ENCODE data around the gene PTPRA. TPM values are rescaled to one million over a fixed set of nuclear protein-coding genes. Genes with fewer than 3 reads are reported as not detected.

The PTPRA gene
- total and polyA plus RNA-seq, 2 of the 4 experiments (the other 2 are of a cell fraction): 35.0 to 50.0 TPM

DNA sequence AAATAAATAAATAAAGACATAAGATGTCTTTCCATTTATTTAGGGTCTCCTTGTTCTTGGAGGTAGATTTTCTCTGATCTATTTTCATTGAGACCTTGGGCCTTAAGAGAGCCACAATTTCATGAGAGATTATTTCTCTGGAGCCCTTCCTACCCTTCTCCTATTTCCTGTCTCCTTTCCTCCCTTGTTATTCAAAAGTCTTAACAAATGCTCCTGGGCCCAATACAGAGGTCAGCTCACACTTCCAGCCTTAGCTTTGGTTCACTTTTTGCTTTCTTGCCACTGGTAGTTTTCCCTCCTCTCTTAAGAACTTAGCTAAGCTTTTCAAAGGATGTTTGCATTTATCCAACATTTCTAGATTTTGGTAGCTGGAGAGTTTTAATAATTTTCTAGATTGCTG is 44.0 kb downstream of the PTPRA start:
- intact Hi-C loops (cut with micrococcal nuclease) (no loop called here), dilution Hi-C loops (cut with HindIII; ENCODE audit: low sequenced_read_pairs, unreplicated experiment) (no loop called here), in situ Hi-C loops (cut with MboI; ENCODE audit: low sequenced_read_pairs) (no loop called here)
- no peak for TF ChIP-seq RFX5 (IDR thresholded peaks at IDR 0.05; ENCODE audit: low read depth, low read length)
- TF ChIP-seq, protein P1, sequence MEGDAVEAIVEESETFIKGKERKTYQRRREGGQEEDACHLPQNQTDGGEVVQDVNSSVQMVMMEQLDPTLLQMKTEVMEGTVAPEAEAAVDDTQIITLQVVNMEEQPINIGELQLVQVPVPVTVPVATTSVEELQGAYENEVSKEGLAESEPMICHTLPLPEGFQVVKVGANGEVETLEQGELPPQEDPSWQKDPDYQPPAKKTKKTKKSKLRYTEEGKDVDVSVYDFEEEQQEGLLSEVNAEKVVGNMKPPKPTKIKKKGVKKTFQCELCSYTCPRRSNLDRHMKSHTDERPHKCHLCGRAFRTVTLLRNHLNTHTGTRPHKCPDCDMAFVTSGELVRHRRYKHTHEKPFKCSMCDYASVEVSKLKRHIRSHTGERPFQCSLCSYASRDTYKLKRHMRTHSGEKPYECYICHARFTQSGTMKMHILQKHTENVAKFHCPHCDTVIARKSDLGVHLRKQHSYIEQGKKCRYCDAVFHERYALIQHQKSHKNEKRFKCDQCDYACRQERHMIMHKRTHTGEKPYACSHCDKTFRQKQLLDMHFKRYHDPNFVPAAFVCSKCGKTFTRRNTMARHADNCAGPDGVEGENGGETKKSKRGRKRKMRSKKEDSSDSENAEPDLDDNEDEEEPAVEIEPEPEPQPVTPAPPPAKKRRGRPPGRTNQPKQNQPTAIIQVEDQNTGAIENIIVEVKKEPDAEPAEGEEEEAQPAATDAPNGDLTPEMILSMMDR (conservative IDR thresholded peaks at IDR 0.05; ENCODE audit: low read depth, low read length): no peak
- TF ChIP-seq MAZ (IDR thresholded peaks at IDR 0.05; ENCODE audit: borderline replicate concordance, low read depth, low read length): no peak
- TF ChIP-seq, protein P2, sequence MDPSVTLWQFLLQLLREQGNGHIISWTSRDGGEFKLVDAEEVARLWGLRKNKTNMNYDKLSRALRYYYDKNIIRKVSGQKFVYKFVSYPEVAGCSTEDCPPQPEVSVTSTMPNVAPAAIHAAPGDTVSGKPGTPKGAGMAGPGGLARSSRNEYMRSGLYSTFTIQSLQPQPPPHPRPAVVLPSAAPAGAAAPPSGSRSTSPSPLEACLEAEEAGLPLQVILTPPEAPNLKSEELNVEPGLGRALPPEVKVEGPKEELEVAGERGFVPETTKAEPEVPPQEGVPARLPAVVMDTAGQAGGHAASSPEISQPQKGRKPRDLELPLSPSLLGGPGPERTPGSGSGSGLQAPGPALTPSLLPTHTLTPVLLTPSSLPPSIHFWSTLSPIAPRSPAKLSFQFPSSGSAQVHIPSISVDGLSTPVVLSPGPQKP (IDR thresholded peaks at IDR 0.05; ENCODE audit: borderline replicate concordance, low read depth, low read length): no peak
- no peak for TF ChIP-seq FOS (IDR thresholded peaks at IDR 0.05; ENCODE audit: low read depth, low read length)
- no peak for TF ChIP-seq RAD21 (IDR thresholded peaks at IDR 0.05; ENCODE audit: low read length)
- TF ChIP-seq SMC3 (IDR thresholded peaks at IDR 0.05; ENCODE audit: low read depth, low read length): no peak
- no peak for TF ChIP-seq CHD1 (IDR thresholded peaks at IDR 0.05; ENCODE audit: low read depth, low read length)
- TF ChIP-seq CEBPB (IDR thresholded peaks at IDR 0.05; ENCODE audit: low read depth, low read length): no peak
- TF ChIP-seq, protein P3, sequence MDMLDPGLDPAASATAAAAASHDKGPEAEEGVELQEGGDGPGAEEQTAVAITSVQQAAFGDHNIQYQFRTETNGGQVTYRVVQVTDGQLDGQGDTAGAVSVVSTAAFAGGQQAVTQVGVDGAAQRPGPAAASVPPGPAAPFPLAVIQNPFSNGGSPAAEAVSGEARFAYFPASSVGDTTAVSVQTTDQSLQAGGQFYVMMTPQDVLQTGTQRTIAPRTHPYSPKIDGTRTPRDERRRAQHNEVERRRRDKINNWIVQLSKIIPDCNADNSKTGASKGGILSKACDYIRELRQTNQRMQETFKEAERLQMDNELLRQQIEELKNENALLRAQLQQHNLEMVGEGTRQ (IDR thresholded peaks at IDR 0.05; ENCODE audit: low read depth, low read length): no peak
- no peak for TF ChIP-seq BHLHE40 (IDR thresholded peaks at IDR 0.05; ENCODE audit: low read depth, low read length)
- TF ChIP-seq MAFK (IDR thresholded peaks at IDR 0.05; ENCODE audit: low read depth, low read length): no peak
- H4K20me1 ChIP-seq (ENCODE audit: insufficient read depth, low read length): peaks cover 4% of the 10 kb centered on the region; the same call in 1 of the 2 replicates
- H3K27me3 ChIP-seq (ENCODE audit: control insufficient read depth, insufficient read depth, low read length): no peaks in the 10 kb centered on the region
- H3K27ac ChIP-seq (ENCODE audit: insufficient read depth, low read length): no peak overlapping the region
- H3K9ac ChIP-seq (ENCODE audit: low read depth, low read length): no peak overlapping the region
- H2AFZ ChIP-seq (replicated peaks; ENCODE audit: low read length, poor library complexity): no peak overlapping the region
- no peak overlapping the region for H3K14ac ChIP-seq (replicated peaks; ENCODE audit: low read depth, low read length)
- H3K9me1 ChIP-seq (ENCODE audit: insufficient read depth, low read length): peaks cover 5% of the 10 kb centered on the region; the same call in 1 of the 2 replicates
- no peak overlapping the region for H3K4me3 ChIP-seq (ENCODE audit: insufficient read depth, low read depth, low read length)
- POLR2A ChIA-PET (ENCODE audit: unreplicated experiment): no interaction called here
- no peak overlapping the region for H4K8ac ChIP-seq (ENCODE audit: low read depth in 2 of 2, low read length in 2 of 2)
- H3K4me2 ChIP-seq (ENCODE audit: low read depth, low read length): no peak overlapping the region
- no peak overlapping the region for H2BK120ac ChIP-seq (ENCODE audit: low read depth, low read length)
- no peaks in the 10 kb centered on the region for H3K36me3 ChIP-seq (ENCODE audit: control insufficient read depth, insufficient read depth, low read length)
- no TSS peak for BruUV-seq (replicated peaks)
- H3K23ac ChIP-seq (ENCODE audit: low read depth, low read length): no peak overlapping the region
- H3K18ac ChIP-seq (ENCODE audit: low read depth, low read length): no peak overlapping the region
- no peak overlapping the region for H3K4ac ChIP-seq (ENCODE audit: low read depth, low read length)
- peaks cover 2% of the 10 kb centered on the region; the same call in 1 of the 2 replicates for H3K4me1 ChIP-seq (ENCODE audit: control insufficient read depth, insufficient read depth, low read length)
- DNase-seq: no peak
- H2AK9ac ChIP-seq (replicated peaks; ENCODE audit: low read depth, low read length, poor library complexity): no peak overlapping the region
- H3K9me3 ChIP-seq (ENCODE audit: control insufficient read depth, insufficient read depth, low read length): no peaks in the 10 kb centered on the region
- H3K56ac ChIP-seq (ENCODE audit: extremely low read depth, insufficient read depth, low read length): no peak overlapping the region
- H2BK5ac ChIP-seq (ENCODE audit: low read depth, low read length, poor library complexity, severe bottlenecking): no peak overlapping the region
- H2BK20ac ChIP-seq (ENCODE audit: low read depth, low read length): no peak overlapping the region
- peaks cover 25 to 62% of the 10 kb centered on the region in 2 experiments; a peak in 3 of 4 replicates for H3K79me1 ChIP-seq (ENCODE audit: low read depth in 1 of 2, low read length in 2 of 2)
- H4K91ac ChIP-seq (ENCODE audit: insufficient read depth, low read depth, low read length): no peak overlapping the region
- H2AK5ac ChIP-seq (ENCODE audit: low read depth, low read length): no peak overlapping the region
- no peak overlapping the region for H2BK15ac ChIP-seq (ENCODE audit: low read depth, low read length)
- no peak for ATAC-seq (ENCODE audit: low read depth)
- CTCF ChIA-PET: no interaction called here
- no peak overlapping the region for H4K5ac ChIP-seq (ENCODE audit: low read depth, low read length)

Data from IMR-90 (cell line).